SK-N-MC (cell line): ENCODE data around the gene A4GALT.
"Not testable (repeated sequence)": the region's sequence is repeated elsewhere in the genome, so short reads cannot be mapped to it uniquely, and the experiment has no call there.

ENCODE experiments used
- DNase-seq: peaks from one replicate; pipeline ENCODE4 v3.0.0-alpha.2; 2011; ENCODE audit warnings: low read depth, low spot score
- H3K27ac ChIP-seq: fragments of 200-600 bp; sonication (generic); 2 replicates; pipeline ENCODE4 v1.5.1; 2016; ENCODE audit warnings: mixed run types
- H3K36me3 ChIP-seq: fragments of 200-600 bp; sonication (generic); 2 replicates; pipeline ENCODE4 v1.6.1; 2017; ENCODE audit warnings: antibody characterized with exemption, low read length, mixed read lengths; ENCODE audit not compliant: insufficient read depth
- H3K4me3 ChIP-seq: fragments of 200-600 bp; sonication (generic); 2 replicates; pipeline ENCODE4 v1.5.1; 2016
- H3K9ac ChIP-seq: fragments of 200-600 bp; sonication (generic); 2 replicates; pipeline ENCODE4 v1.8.0; 2017; ENCODE audit warnings: mixed run types, mixed read lengths; ENCODE audit not compliant: insufficient read length
- H3K9me3 ChIP-seq: fragments of 200-600 bp; sonication (generic); 2 replicates; pipeline ENCODE4 v1.6.1; 2017; ENCODE audit warnings: low read depth, mild to moderate bottlenecking, antibody characterized with exemption, low read length, moderate library complexity, mixed read lengths
- EZH2 ChIP-seq: fragments of 200-600 bp; sonication (generic); IDR thresholded peaks from one replicate; pipeline ENCODE4 v1.6.1; 2017; ENCODE audit warnings: antibody characterized with exemption
- FOXP2 ChIP-seq: optimal IDR thresholded peaks from 2 replicates; pipeline ENCODE3; 2011; ENCODE audit warnings: mild to moderate bottlenecking, moderate library complexity; ENCODE audit not compliant: insufficient read depth; ENCODE audit errors: extremely low read length, control extremely low read depth
- POLR2AphosphoS5 ChIP-seq: IDR thresholded peaks from 2 replicates; pipeline ENCODE4 v1.6.1; 2012; ENCODE audit warnings: mild to moderate bottlenecking, low read depth, low read length, borderline replicate concordance

A4GALT gene

DNA sequence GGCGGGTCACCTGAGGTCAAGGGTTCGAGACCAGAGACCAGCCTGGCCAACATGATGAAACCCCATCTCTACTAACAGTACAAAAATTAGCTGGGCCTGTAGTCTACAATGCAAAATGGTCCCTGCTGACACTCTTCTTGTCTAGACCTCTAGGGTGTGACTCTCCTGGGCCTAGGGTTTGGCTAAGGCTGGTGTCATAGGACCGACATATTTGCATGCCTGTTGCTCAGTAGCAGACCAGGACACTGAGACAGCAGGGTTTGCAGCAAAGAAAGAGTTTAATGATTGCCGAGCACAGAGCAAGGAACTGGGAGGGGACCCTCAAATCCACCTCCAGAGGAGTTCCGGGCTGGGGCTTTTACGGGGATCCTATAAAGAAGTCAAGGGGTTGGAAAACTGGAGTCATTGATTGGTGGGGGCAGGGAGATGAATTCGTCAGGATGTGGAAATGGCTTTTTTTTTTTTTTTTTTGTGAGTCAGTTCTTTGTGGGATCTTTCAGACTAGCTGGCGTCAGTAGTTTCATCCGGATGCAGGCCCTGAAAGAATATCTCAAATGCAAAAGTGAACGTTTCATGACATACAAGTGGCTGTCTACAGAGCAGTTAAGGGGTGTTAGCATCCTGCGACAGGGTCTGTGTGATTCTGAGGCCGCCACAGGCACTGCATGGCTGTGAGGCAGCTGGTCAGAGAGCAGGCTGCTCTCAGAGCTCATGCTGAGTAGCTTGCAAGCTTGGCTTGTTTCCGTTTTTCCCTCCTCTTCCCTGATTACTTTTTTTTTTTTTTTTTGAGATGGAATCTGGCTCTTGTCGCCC, 27.2 kb upstream of the A4GALT start:
- DNase-seq: peak; percentile 72
- no peaks in the 10 kb centered on the region for H3K36me3 ChIP-seq
- TF ChIP-seq POLR2AphosphoS5 (no peak), FOXP2 (no peak), EZH2 (no peak)
- peak overlapping the region; percentile 96 for H3K27ac ChIP-seq
- no peak overlapping the region for H3K9ac ChIP-seq
- peak overlapping the region; percentile 42 for H3K4me3 ChIP-seq
- no peaks in the 10 kb centered on the region for H3K9me3 ChIP-seq

DNA sequence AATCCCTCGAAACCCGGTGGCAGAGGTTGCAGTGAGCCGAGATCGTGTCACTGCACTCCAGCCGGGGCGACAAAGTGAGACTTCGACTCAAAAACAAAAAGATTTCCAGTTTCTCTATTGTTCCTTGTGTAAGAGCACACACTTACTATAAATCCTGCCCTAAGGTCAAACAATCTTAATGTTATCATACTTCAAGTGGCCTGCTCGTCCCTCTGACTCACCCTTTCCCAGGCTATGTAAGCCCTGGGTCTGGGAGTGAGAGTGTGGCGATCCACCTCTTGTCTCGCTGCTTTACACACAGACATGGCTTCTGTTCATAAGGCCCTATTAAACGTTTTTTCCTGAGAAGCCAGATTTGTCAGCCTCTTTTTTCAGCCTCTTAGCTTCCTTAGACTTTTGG, 24.4 kb upstream of the A4GALT start:
- no peak for DNase-seq
- Histone ChIP-seq H3K9me3 (no peaks in the 10 kb centered on the region), H3K27ac (no peak overlapping the region), H3K9ac (no peak overlapping the region), H3K36me3 (no peaks in the 10 kb centered on the region), H3K4me3 (no peak overlapping the region)
- no peak for TF ChIP-seq EZH2
- TF ChIP-seq POLR2AphosphoS5: no peak
- no peak for TF ChIP-seq FOXP2

DNA sequence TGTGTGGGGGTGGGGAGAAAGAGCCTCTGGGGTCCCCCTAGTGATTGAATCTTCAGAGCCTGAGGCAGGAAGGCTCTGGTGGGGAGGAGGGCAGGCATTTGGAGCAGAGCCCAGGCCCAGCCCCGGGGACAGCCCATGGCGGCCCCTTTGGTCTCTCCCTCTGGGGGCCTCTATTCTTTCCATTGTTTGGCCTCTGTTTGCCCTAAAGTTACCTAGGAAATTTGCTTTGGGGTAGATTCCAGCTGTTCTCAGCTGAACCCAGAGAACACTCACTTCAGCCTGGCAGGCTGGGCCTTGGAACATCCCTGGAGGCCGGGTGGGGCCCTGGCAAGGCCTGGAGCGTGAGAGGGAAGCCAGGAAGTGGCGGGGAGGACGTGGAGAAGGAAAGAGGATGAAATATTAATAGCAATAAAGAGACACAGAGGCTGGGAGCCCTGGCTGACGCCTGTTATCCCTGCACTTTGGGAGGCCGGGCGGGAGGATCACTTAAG, 22.9 kb upstream of the A4GALT start:
- Histone ChIP-seq H3K9me3 (no peaks in the 10 kb centered on the region), H3K36me3 (no peaks in the 10 kb centered on the region), H3K4me3 (no peak overlapping the region), H3K27ac (peak overlapping the region; percentile 70), H3K9ac (no peak overlapping the region)
- TF ChIP-seq POLR2AphosphoS5 (no peak), FOXP2 (no peak), EZH2 (no peak)
- DNase-seq: peak; percentile 37

DNA sequence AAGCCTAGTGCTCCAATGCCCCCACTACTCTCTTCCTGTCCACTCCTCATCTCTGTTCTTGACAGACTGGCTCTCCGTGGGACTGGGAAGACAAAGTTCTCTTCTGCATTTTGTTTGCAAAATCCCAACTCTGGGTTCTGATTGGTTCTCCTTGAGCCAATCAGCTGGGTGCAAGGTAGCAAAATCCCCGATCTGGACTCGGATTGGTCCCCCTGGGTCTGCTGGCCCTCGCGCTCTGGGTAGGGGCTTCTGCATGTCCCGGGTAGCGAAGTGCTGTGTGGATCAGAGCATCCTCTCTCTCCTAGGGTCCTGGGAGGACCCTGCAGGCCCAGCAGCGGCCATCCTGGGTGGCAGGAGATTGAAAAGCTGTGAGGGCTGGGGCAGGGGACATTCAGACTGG, 22.3 kb upstream of the A4GALT start:
- Histone ChIP-seq H3K27ac (peak overlapping the region; percentile 32; the same call in 1 of the 2 replicates), H3K4me3 (no peak overlapping the region), H3K36me3 (no peaks in the 10 kb centered on the region), H3K9ac (no peak overlapping the region), H3K9me3 (no peaks in the 10 kb centered on the region)
- no peak for TF ChIP-seq FOXP2
- TF ChIP-seq POLR2AphosphoS5: no peak
- no peak for TF ChIP-seq EZH2
- DNase-seq: no peak

DNA sequence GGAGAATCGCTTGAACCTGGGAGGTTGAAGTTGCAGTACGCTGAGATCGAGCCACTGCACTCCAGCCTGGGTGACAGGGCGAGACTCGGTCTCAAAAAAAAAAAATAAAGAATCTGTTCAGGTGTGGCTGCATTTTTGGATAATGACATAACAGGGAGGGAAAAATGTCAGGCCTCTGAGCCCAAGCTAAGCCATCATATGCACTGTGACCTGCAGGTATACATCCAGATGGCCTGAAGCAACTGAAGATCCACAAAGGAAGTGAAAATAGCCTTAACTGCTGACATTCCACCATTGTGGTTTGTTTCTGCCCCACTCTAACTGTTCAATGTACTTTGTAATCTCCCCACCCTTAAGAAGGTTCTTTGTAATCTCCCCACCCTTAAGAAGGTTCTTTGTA, 19.6 kb upstream of the A4GALT start:
- H3K9me3 ChIP-seq, H3K36me3 ChIP-seq, H3K4me3 ChIP-seq, DNase-seq, H3K27ac ChIP-seq, H3K9ac ChIP-seq: not testable (repeated sequence)

DNA sequence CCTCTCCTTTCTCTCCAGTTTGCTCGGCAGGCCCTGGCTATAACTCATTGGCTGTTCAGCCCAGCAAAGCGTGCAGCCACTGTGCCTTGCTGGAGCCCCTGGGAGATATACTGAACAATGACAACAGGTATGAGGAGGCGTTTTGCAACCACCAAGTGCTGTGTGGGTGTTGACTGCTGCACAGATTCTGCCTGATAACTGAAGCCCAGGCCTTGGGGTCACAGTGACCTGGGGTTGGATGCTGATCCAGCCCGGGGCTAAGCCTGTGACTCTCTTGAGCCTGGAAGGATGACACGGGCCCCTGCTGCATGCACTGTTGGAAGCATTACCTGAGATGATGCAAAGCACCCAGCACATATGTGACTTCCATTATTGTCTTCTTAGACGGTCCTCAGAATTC, 13.7 kb upstream of the A4GALT start:
- Histone ChIP-seq H3K36me3 (no peaks in the 10 kb centered on the region), H3K9ac (no peak overlapping the region), H3K27ac (no peak overlapping the region), H3K9me3 (no peaks in the 10 kb centered on the region), H3K4me3 (no peak overlapping the region)
- TF ChIP-seq FOXP2: no peak
- TF ChIP-seq POLR2AphosphoS5: no peak
- no peak for TF ChIP-seq EZH2
- no peak for DNase-seq

DNA sequence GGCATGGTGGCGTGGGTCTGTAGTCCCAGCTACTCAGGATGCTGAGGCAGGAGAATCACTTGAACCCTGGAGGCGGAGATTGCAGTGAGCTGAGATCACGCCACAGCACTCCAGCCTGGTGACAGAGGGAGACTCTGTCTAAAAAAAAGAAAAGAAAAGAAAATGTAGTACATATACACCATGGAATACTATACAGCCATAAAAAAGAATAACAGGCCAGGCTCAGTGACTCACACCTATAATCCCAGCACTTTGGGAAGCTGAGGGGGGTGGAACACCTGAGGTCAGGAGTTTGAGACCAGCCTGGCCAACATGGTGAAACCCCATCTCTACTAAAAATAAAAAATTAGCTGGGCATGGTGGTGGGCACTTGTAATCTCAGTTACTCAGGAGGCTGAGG, 12.7 kb upstream of the A4GALT start:
- H3K9ac ChIP-seq, H3K27ac ChIP-seq, H3K4me3 ChIP-seq, DNase-seq, H3K36me3 ChIP-seq, H3K9me3 ChIP-seq: not testable (repeated sequence)

DNA sequence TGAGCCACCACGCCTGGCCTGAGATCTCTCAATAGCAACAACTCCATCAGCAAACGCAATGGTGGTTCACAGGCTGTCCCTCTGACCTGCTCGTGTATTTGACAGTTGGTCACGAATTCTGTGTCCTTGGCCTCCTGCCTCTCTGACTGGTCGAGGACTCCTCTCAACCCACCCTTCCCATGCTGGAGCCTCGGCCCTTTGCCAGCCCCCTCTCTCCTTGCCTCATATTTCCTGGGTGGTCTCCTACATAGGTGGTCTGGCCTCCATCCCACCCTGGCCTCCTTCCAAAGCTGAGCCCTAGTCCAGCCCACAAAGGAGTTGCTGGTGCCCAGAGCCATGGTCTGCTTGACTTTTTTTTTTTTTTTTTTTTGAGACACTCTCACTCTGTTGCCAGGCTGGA, 11.4 kb upstream of the A4GALT start:
- Histone ChIP-seq H3K9ac (no peak overlapping the region), H3K27ac (no peak overlapping the region), H3K36me3 (no peaks in the 10 kb centered on the region), H3K4me3 (no peak overlapping the region), H3K9me3 (no peaks in the 10 kb centered on the region)
- DNase-seq: no peak
- TF ChIP-seq POLR2AphosphoS5: no peak
- TF ChIP-seq FOXP2: no peak
- TF ChIP-seq EZH2: no peak

DNA sequence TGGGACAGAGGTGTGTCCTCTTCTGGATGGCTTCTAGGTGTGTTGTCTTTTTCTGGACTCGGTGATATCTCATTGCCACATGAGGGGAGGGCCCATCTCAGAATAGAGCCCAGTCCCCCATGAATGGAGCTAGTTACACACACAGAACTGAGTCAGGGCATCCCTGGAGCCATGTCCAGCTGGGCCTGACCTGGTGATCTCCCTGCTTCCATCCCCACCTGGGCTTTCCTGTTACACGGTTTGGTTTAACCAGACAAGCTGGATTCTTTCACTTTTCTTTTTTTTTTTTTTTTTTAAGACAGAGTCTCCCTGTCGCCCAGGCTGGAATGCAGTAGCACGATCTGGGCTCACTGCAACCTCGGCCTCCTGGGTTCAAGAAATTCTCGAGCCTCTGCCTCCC, 6.1 kb upstream of the A4GALT start:
- Histone ChIP-seq H3K9me3 (no peaks in the 10 kb centered on the region), H3K36me3 (no peaks in the 10 kb centered on the region), H3K27ac (no peak overlapping the region), H3K9ac (no peak overlapping the region), H3K4me3 (no peak overlapping the region)
- TF ChIP-seq EZH2 (no peak), FOXP2 (no peak), POLR2AphosphoS5 (no peak)
- no peak for DNase-seq
